GM18498 (cell line): ENCODE results near the gene PDZD7.
A peak's percentile ranks its signal among the peaks of the same experiment; 100 is the strongest.

Experiments
- ATAC-seq: cut with Tn5 transposase; IDR thresholded peaks from one replicate; pipeline ENCODE4 v1.9.1; 2021; ENCODE audit warnings: mild to moderate bottlenecking, moderate library complexity; ENCODE audit not compliant: unreplicated experiment

The PDZD7 gene

GRCh38 chr10:101020427-101021075, 10.4 kb downstream of the PDZD7 start:
- ATAC-seq, result no peak

- no peak for ATAC-seq
Observed at GRCh38 chr10:101019440-101019703, 11.6 kb downstream of the PDZD7 start.

GRCh38 chr10:101018600-101019439, 12.1 kb downstream of the PDZD7 start:
- ATAC-seq, result no peak

- ATAC-seq, result no peak
Observed at GRCh38 chr10:101018118-101018599, 12.8 kb downstream of the PDZD7 start.

- no peak for ATAC-seq
Observed at GRCh38 chr10:101016814-101017213, 14.1 kb downstream of the PDZD7 start.

- ATAC-seq, result no peak
Observed at GRCh38 chr10:101015582-101015973, 15.4 kb downstream of the PDZD7 start.

GRCh38 chr10:101014966-101015581, 15.9 kb downstream of the PDZD7 start:
- no peak for ATAC-seq

GRCh38 chr10:101014230-101014884, 16.6 kb downstream of the PDZD7 start:
- ATAC-seq, result no peak

GRCh38 chr10:101013365-101013825, 17.5 kb downstream of the PDZD7 start:
- ATAC-seq, result no peak

- peak; percentile 83 for ATAC-seq
Observed at GRCh38 chr10:101012525-101013364, 18.2 kb downstream of the PDZD7 start.

- ATAC-seq, result no peak
Observed at GRCh38 chr10:101011517-101012423, 19.2 kb downstream of the PDZD7 start.

GRCh38 chr10:101010329-101010728, 20.6 kb downstream of the PDZD7 start:
- no peak for ATAC-seq

- ATAC-seq, result no peak
Observed at GRCh38 chr10:101008823-101009423, 22.0 kb downstream of the PDZD7 start.

- no peak for ATAC-seq
Observed at GRCh38 chr10:101007915-101008822, 22.8 kb downstream of the PDZD7 start.

- ATAC-seq, result no peak
Observed at GRCh38 chr10:101007099-101007711, 23.7 kb downstream of the PDZD7 start.

- ATAC-seq, result no peak
Observed at GRCh38 chr10:101006593-101007098, 24.3 kb downstream of the PDZD7 start.

GRCh38 chr10:101005869-101006567, 24.9 kb downstream of the PDZD7 start:
- no peak for ATAC-seq
